ENCODE results near the gene IFNL2.

The IFNL2 gene

DNA sequence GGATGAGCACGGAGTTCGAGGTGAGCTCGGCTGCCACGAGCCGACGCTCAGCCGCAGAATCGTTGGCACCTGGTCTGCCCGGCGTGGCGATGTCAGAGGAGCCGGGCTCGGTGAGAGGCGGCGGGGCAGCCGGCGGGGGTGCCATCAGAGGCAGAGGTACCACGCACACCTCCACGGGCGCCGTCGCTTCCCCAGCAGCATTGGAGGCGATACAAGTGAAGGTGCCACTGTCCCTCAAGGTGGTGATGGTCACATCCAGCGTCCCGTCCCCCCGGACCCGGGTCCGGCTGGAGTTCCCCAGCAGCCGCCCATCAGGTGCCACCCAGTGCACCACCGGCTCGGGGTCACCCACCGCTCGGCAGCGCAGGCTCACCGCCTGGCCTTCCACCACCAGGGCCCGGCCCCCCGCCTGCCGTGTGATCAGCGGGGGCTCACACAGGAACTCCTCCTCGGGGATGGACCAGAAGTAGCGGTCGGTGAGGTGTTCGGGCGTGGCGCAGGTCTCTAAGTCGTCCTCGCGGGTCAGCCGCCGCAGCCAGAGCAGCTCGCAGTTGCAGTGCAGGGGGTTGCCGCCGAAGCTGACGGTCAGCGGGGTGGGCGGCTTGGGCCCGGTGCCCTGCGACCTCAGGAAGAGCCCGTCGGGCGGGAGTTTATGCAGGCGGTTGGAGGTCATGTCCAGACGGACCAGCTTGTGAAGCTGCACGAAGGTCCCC lies 46.0 kb downstream of the IFNL2 start:
- no peak for DNase-seq (ENCODE audit: low read depth)
- TF ChIP-seq, protein P1, sequence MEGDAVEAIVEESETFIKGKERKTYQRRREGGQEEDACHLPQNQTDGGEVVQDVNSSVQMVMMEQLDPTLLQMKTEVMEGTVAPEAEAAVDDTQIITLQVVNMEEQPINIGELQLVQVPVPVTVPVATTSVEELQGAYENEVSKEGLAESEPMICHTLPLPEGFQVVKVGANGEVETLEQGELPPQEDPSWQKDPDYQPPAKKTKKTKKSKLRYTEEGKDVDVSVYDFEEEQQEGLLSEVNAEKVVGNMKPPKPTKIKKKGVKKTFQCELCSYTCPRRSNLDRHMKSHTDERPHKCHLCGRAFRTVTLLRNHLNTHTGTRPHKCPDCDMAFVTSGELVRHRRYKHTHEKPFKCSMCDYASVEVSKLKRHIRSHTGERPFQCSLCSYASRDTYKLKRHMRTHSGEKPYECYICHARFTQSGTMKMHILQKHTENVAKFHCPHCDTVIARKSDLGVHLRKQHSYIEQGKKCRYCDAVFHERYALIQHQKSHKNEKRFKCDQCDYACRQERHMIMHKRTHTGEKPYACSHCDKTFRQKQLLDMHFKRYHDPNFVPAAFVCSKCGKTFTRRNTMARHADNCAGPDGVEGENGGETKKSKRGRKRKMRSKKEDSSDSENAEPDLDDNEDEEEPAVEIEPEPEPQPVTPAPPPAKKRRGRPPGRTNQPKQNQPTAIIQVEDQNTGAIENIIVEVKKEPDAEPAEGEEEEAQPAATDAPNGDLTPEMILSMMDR (IDR thresholded peaks at IDR 0.05; ENCODE audit: low read depth, low read length, missing control alignments) = no peak
- H3K4me3 ChIP-seq (ENCODE audit: low read depth, low read length) = no peak overlapping the region

DNA sequence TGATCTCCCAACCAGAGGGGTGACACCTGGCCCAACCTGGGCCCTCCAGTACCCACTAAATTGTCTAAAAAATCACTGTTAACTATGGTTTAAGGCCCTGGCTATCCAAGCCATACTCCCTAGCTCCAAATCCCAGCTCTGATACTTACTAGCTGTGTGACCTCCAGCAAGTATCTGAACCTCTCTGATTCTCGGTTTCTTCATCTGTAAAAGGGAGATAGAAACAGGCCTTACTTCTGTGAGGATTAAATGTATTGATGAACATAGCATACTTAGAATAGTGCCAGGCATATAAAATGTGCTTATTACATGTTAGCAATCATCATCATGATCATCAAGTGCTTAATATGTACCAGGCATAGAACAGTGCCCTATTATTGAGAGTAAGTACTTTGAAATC lies 47.7 kb downstream of the IFNL2 start:
- TF ChIP-seq, protein P1 (IDR thresholded peaks at IDR 0.05; ENCODE audit: low read depth, low read length, missing control alignments) = no peak
- H3K4me3 ChIP-seq (ENCODE audit: low read depth, low read length) = no peak overlapping the region
- no peak for DNase-seq (ENCODE audit: low read depth)

DNA sequence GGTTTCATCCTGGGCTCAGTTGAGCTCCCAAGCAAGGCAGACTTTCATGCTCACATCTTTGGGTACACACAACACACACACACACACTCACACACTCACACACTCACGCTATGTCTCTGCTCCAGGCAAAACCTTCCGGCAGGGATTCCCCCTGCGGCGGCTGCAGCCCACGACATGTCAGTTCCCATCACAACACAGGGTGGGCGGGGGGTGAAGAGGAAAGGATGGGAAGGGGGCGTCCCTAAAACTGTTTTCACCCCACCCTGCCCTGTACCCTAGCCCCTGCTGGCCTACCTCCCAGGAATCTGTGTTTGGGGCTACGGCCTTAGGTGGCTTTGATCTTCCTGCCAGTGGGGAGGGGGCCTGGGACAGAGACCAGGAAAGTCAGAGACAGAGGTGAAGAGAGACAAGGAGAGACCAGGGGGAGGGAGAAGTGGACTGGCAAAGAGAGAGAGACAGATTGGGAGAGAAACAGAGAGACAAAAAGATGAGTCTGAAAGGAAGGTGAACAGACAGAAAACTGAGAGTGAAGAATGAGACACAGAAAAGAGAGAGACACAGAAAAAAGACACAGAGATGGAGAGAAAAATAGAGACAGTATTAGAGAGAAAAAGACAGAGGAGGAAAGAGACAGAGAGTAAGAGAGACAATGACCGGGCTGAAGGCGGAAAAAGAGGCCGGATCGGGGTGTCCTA lies 48.6 kb downstream of the IFNL2 start:
- no peak overlapping the region for H3K4me3 ChIP-seq (ENCODE audit: low read depth, low read length)
- no peak for DNase-seq (ENCODE audit: low read depth)
- TF ChIP-seq, protein P1 (IDR thresholded peaks at IDR 0.05; ENCODE audit: low read depth, low read length, missing control alignments) = no peak

DNA sequence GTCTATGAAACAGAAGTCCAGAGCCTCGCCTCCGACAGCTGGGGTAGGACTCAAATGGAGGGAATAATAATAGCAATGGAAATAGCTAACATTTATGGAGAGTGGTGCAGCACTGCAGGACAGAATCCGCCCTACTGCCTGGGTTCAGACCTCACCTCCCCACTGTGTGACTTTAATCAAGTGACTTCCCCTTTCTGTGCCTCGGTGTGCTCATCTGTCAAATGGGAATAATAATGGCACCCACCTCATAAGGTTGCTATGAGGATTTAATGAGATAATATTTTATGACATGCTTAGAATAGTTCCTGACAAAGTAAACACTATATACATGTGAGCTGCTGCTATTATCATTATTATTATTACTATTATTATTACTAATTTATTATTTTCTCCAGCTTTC lies 49.3 kb downstream of the IFNL2 start:
- DNase-seq (ENCODE audit: low read depth) = no peak
- no peak overlapping the region for H3K4me3 ChIP-seq (ENCODE audit: low read depth, low read length)
- TF ChIP-seq, protein P1 (IDR thresholded peaks at IDR 0.05; ENCODE audit: low read depth, low read length, missing control alignments) = no peak

GRCh38 chr19:39318071-39318470 lies 49.9 kb downstream of the IFNL2 start:
- H3K4me3 ChIP-seq (ENCODE audit: low read depth, low read length) = no peak overlapping the region
- DNase-seq (ENCODE audit: low read depth) = no peak
- TF ChIP-seq, protein P1 (IDR thresholded peaks at IDR 0.05; ENCODE audit: low read depth, low read length, missing control alignments) = no peak

GRCh38 chr19:39318690-39319089 lies 50.5 kb downstream of the IFNL2 start:
- DNase-seq (ENCODE audit: low read depth) = no peak
- no peak overlapping the region for H3K4me3 ChIP-seq (ENCODE audit: low read depth, low read length)
- TF ChIP-seq, protein P1 (IDR thresholded peaks at IDR 0.05; ENCODE audit: low read depth, low read length, missing control alignments) = no peak
